ENCODE results near the gene TRIM62.

TRIM62 gene

DNA sequence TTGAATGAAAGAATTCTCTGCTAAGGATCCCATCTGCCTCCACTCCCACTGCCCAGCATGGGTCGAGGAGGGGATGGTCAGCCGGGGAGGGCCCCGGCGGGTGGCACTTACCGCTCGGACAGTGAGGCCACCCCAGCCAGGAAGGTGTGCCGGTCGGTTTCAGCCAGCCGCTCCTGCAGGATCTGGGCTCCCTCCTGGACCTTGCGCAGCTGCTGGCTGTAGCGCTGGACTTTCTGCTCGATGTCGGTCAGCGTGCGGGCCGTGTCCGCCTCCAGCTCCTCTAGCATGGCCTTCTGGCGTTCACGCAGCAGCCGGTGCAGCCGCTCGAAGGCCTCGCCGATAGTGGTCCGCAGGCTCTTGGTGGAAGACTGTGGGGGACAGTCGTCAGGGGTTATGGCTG, 22.3 kb downstream of the TRIM62 start:
- TF ChIP-seq, protein P1, sequence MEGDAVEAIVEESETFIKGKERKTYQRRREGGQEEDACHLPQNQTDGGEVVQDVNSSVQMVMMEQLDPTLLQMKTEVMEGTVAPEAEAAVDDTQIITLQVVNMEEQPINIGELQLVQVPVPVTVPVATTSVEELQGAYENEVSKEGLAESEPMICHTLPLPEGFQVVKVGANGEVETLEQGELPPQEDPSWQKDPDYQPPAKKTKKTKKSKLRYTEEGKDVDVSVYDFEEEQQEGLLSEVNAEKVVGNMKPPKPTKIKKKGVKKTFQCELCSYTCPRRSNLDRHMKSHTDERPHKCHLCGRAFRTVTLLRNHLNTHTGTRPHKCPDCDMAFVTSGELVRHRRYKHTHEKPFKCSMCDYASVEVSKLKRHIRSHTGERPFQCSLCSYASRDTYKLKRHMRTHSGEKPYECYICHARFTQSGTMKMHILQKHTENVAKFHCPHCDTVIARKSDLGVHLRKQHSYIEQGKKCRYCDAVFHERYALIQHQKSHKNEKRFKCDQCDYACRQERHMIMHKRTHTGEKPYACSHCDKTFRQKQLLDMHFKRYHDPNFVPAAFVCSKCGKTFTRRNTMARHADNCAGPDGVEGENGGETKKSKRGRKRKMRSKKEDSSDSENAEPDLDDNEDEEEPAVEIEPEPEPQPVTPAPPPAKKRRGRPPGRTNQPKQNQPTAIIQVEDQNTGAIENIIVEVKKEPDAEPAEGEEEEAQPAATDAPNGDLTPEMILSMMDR (conservative IDR thresholded peaks at IDR 0.05; ENCODE audit: low read length): no peak

DNA sequence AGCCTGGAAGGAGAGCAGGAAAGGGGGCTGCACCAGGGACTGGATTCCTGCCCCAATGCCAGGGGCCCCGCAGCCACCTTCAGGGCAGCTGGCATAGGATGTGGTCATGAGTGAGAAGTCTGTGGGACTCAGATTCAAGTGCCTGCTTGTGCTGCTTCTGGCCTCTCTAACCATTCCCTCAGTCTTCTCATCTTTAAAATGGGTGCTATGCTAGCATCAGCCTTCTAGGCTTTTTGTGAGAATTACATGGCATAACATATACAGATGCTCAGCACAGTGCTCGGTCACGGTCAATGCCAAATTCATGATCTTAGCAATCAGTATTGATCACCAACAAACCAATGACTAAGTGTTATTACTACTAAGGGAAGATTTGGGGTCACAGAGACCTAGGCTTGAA, 23.5 kb downstream of the TRIM62 start:
- TF ChIP-seq, protein P1 (conservative IDR thresholded peaks at IDR 0.05; ENCODE audit: low read length): no peak
- no peak overlapping the region for H3K4me3 ChIP-seq (ENCODE audit: low read length)

More for the DNA sequence above, 22.3 kb downstream of the TRIM62 start:
- no peak for DNase-seq (ENCODE audit: low read depth)
- no peak overlapping the region for H3K4me3 ChIP-seq (ENCODE audit: low read length)

DNA sequence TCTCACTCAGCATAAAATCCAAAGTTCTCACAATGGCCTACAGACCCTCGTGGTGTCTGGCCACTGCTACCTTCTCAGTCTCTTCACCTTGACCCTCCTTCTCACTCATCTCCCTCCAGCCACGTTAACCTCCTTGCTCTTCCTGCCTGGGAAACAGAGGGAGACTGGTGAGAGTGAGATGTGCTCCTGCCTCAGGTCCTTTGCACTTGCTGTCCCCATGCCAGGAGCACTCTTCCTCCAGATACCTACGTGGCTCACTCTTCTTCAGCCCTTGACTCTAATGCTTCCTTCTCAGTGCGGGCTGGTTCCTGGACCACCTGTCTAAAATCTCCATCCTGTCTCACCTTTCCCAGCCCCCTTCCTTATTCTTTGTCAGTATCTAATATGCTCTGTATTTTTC, 24.7 kb downstream of the TRIM62 start:
- TF ChIP-seq, protein P1 (conservative IDR thresholded peaks at IDR 0.05; ENCODE audit: low read length): no peak
- no peak for DNase-seq (ENCODE audit: low read depth)
- no peak overlapping the region for H3K4me3 ChIP-seq (ENCODE audit: low read length)

More for the DNA sequence above, 23.5 kb downstream of the TRIM62 start:
- no peak for DNase-seq (ENCODE audit: low read depth)

DNA sequence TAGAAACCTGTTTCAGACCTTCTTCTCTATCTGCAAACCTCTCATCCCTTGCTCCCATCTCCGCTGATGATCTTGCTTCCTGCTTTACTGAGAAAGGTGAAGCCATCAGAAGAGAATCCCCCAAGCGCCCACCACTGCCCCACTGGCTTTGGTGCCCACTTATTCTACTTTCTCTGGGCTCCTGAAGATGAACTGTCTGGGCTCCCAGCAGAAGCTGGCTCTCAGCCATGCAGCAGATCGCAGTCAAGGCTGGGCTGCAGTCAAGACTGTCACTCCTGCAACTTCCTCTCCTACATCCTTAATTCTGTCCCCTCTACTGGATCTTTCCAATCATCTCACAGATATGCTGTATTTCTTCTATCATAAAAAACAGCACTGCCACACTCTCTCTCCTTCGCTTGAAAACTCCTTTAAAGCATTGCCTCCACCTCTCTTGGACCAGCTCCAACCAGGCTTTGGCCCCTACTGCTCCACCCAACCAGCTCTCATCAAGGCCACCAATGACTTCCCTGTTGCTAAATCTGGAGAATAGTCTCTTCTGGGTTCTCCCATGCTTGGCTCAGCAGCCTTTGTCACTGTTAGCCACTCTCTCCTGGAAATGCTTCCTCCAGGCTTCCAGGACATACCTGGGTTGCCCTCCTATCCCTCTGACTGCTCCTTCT, 25.8 kb downstream of the TRIM62 start:
- DNase-seq (ENCODE audit: low read depth): no peak
- TF ChIP-seq, protein P1 (conservative IDR thresholded peaks at IDR 0.05; ENCODE audit: low read length): no peak
- no peak overlapping the region for H3K4me3 ChIP-seq (ENCODE audit: low read length)

DNA sequence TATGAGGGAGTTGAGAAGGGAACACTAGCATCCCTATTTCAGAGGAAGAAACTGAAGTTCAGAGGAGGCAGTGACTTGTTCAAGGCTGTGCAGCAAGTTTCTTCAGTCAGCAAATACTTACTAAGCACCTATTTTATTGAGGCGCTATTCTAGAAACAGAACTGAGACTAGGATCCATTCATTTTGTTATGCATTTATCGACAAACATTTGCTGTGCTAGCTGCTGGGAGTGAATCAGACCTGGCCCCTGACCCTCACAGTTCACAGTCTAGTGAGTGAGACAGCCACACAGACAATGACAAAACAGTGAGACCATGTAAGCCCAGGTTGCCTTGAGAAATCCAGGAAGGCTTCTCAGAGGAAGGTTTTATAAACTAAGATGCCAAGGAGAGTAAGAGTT, 28.2 kb downstream of the TRIM62 start:
- no peak for DNase-seq (ENCODE audit: low read depth)
- H3K4me3 ChIP-seq (ENCODE audit: low read length): no peak overlapping the region
- TF ChIP-seq, protein P1 (conservative IDR thresholded peaks at IDR 0.05; ENCODE audit: low read length): no peak

DNA sequence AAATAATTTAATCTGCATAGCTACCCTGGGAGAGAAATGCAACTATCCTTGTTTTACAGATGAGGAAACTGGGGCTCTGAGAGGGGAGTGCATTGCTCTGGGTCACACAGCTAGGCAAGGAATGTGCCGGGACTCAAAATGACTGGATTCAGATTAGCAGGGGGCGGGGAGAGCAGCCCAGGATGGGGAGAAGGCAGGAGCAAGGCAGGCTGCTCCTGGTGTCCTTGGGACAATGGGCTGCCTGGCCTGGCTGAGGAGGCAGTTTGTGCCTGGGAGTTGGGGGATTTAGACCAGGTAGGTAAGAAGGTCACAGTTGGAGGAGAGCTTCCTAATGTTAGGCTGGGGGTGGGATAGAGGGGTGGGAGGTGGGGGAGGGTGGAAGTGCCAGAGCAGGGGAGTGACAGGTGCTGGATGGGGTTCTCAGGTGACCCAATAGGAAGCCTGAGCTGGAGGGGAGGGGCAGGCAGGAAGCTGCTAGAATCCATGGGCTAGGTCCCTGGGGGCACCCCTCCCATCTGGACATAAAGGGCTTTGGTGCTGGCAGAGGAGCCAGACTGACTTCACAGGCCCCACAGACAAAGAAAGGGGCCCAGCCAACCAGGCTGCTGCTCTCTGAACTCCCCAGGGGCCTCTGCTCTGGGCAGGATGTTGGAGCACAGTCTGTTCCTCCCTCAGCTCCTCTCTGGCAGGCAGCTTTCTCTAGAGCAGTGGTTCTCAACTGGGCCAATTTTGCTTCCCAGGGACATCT, 29.0 kb downstream of the TRIM62 start:
- TF ChIP-seq, protein P1 (conservative IDR thresholded peaks at IDR 0.05; ENCODE audit: low read length): no peak
- DNase-seq (ENCODE audit: low read depth): peak; percentile 80
- H3K4me3 ChIP-seq (ENCODE audit: low read length): no peak overlapping the region

DNA sequence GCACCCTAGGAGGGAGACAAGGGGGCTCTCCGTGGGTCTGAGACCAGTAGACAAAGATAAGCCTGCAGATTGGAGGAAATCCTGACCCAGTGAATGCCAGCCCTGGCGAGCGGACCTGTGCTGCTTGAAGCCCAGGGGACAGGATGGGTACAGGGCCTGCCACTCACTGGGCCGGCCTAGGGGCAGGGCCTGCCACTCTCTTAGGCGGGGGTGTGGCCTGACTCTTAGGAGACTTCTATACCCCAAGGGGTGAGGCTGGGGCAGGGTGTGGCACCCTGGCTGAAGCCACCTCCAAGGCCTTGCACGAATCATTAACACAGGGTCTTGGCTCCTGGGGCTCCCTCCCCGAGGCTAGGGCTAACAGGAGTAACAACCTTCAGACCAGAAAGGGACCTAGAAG, 30.7 kb downstream of the TRIM62 start:
- H3K4me3 ChIP-seq (ENCODE audit: low read length): no peak overlapping the region
- TF ChIP-seq, protein P1 (conservative IDR thresholded peaks at IDR 0.05; ENCODE audit: low read length): no peak
- DNase-seq (ENCODE audit: low read depth): no peak
